Fibroblast of mammary gland (primary cell): ENCODE results near the gene RAB3A.

ENCODE experiments used
- DNase-seq: peaks from one replicate; pipeline ENCODE4 v3.0.0-alpha.2; 2010; ENCODE audit warnings: low read depth
- H3K4me3 ChIP-seq: 2 replicates; pipeline ENCODE4 v1.5.1; 2011; ENCODE audit warnings: low read depth, mild to moderate bottlenecking, low read length, moderate library complexity; ENCODE audit not compliant: control insufficient read depth
- TF ChIP-seq, protein P1 (sequence below): conservative IDR thresholded peaks from 2 replicates; pipeline ENCODE4 v1.5.1; 2011; ENCODE audit warnings: low read depth, low read length, inconsistent platforms; ENCODE audit not compliant: control insufficient read depth, insufficient read depth

Gene RAB3A

DNA sequence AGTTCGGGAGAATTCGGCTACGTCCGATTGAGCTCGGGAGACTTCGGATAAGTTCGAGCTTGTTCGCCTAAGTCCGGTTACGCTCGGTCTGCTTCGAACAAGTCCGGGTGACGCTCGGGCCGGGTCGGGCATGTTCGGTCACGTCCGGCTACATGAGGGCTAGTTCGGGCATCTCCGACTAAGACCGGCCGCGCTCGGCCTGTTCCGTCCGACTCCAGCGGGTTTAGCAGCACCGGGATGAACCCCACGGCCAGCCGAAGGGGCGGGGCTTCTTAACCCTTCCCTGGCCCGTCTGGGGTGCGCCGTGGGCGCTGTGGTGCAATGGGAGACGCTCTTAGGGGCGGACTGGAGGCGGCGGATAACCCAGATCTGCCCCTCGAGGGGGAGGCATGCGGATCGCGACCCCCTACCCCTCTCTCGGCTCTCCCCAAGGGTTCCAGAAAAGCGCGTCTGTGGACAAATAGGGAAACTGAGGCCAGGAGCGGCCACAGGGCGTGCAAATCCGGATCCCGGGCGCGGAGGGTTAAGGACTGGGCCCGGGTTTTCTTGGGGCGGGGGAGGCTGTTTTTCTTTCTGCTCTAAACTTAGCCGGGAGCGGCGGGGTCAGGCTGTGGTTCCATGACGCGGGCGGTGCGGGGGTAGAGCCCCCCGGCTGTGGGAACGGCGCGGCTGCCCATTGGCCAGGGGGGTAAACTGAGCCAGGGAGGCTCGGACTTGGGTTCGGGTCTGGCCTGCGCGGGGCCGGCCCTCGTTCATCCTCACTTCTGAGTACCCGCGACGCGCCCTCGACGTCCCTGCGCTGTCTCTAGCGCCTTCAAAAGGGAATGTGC, 20.9 kb upstream of the RAB3A start:
- peak overlapping the region; percentile 46 for H3K4me3 ChIP-seq
- TF ChIP-seq, protein P1, sequence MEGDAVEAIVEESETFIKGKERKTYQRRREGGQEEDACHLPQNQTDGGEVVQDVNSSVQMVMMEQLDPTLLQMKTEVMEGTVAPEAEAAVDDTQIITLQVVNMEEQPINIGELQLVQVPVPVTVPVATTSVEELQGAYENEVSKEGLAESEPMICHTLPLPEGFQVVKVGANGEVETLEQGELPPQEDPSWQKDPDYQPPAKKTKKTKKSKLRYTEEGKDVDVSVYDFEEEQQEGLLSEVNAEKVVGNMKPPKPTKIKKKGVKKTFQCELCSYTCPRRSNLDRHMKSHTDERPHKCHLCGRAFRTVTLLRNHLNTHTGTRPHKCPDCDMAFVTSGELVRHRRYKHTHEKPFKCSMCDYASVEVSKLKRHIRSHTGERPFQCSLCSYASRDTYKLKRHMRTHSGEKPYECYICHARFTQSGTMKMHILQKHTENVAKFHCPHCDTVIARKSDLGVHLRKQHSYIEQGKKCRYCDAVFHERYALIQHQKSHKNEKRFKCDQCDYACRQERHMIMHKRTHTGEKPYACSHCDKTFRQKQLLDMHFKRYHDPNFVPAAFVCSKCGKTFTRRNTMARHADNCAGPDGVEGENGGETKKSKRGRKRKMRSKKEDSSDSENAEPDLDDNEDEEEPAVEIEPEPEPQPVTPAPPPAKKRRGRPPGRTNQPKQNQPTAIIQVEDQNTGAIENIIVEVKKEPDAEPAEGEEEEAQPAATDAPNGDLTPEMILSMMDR, result no peak

GRCh38 chr19:18223860-18224524, 20.1 kb upstream of the RAB3A start:
- DNase-seq, result no peak
- H3K4me3 ChIP-seq, result peak overlapping the region; percentile 46
- TF ChIP-seq, protein P1, result no peak

More for the DNA sequence above, 20.9 kb upstream of the RAB3A start:
- DNase-seq, result peak; percentile 99

- no peak overlapping the region for H3K4me3 ChIP-seq
- TF ChIP-seq, protein P1, result no peak
- no peak for DNase-seq
Observed at GRCh38 chr19:18221815-18222725, 18.2 kb upstream of the RAB3A start.

DNA sequence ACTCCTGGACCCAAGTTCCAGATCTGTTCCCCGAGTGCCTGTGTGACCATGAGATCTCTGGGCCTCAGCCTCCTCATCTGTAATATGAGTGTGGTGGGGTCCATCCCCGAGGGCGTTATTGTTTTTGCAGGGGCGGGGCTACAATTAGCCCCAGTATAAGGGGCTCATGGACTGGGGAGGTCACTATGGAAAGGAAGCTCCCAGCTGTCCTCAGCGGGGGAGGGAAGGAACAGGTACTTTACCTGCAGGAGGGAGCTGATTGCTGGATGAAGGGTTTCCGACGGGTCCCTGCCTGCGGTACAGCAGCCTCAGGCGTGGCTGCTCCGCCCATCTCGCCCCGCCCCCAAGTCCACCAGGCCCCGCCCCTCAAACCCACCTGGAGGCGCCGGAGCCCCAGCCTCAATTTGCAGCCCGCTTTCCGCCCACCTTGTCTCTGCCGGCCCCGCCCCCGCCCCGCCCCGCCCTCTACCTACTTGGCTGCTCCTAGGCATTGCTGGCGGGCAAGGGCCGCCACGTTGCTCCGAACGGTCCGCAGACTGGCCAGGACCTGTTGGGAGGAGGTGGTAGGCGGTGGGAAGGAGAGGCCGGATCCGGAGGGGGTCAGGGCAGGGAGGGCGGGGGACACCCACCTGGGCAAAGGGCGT, 16.9 kb upstream of the RAB3A start:
- H3K4me3 ChIP-seq, result no peak overlapping the region
- TF ChIP-seq, protein P1, result no peak
- no peak for DNase-seq

GRCh38 chr19:18219911-18220631, 16.2 kb upstream of the RAB3A start:
- DNase-seq, result no peak
- TF ChIP-seq, protein P1, result no peak
- H3K4me3 ChIP-seq, result no peak overlapping the region
